ENCODE data around the gene BATF2. TPM values are rescaled to one million over a fixed set of nuclear protein-coding genes. Genes with fewer than 3 reads are reported as not detected.

Gene BATF2
- polyA plus RNA-seq, 1 donor from 2014 or later = not detected

DNA sequence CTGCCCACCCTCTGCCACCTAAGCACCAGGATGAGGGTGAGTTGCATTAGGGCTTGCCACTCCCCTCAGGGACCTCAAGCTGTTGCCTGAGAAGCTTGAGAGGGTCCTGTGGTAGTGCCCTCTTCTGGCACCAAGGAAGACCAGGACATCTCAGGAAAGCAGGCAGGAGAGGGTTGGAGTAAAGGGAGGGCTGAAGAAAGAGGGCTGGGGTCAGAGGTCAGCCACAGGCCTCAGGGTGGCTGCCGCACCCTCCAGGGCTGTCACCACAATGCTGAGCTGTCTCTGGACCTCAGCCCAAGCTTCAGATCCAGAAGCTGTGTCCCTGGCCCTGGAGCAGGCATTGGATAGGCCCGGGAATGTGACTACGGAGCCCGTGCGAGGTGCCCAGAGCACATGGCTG lies 48.3 kb upstream of the BATF2 start:
- no peaks in the 10 kb centered on the region for H3K36me3 ChIP-seq (ENCODE audit: insufficient read depth, low read length)
- no peaks in the 10 kb centered on the region for H4K20me1 ChIP-seq (ENCODE audit: insufficient read depth)
- no peak overlapping the region for H2AFZ ChIP-seq (ENCODE audit: low read depth, low read length)
- no peaks in the 10 kb centered on the region for H3F3A ChIP-seq (ENCODE audit: insufficient read depth, low read length, poor library complexity, severe bottlenecking)
- no peak overlapping the region for H3K27ac ChIP-seq (ENCODE audit: low read length)
- no peak overlapping the region for H3K4me3 ChIP-seq (ENCODE audit: low read length)
- H3K79me2 ChIP-seq (replicated peaks; ENCODE audit: insufficient read depth, low read length) = peaks cover 9% of the 10 kb centered on the region
- no peaks in the 10 kb centered on the region for H3K27me3 ChIP-seq (ENCODE audit: insufficient read depth, low read depth, low read length)
- TF ChIP-seq EZH2 (IDR thresholded peaks at IDR 0.05; ENCODE audit: borderline replicate concordance, insufficient read depth, low read length, poor library complexity, severe bottlenecking) = no peak
- TF ChIP-seq, protein P1, sequence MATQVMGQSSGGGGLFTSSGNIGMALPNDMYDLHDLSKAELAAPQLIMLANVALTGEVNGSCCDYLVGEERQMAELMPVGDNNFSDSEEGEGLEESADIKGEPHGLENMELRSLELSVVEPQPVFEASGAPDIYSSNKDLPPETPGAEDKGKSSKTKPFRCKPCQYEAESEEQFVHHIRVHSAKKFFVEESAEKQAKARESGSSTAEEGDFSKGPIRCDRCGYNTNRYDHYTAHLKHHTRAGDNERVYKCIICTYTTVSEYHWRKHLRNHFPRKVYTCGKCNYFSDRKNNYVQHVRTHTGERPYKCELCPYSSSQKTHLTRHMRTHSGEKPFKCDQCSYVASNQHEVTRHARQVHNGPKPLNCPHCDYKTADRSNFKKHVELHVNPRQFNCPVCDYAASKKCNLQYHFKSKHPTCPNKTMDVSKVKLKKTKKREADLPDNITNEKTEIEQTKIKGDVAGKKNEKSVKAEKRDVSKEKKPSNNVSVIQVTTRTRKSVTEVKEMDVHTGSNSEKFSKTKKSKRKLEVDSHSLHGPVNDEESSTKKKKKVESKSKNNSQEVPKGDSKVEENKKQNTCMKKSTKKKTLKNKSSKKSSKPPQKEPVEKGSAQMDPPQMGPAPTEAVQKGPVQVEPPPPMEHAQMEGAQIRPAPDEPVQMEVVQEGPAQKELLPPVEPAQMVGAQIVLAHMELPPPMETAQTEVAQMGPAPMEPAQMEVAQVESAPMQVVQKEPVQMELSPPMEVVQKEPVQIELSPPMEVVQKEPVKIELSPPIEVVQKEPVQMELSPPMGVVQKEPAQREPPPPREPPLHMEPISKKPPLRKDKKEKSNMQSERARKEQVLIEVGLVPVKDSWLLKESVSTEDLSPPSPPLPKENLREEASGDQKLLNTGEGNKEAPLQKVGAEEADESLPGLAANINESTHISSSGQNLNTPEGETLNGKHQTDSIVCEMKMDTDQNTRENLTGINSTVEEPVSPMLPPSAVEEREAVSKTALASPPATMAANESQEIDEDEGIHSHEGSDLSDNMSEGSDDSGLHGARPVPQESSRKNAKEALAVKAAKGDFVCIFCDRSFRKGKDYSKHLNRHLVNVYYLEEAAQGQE (IDR thresholded peaks at IDR 0.05; ENCODE audit: borderline replicate concordance) = no peak
- TF ChIP-seq SMC3 (conservative IDR thresholded peaks at IDR 0.05; ENCODE audit: poor library complexity) = no peak
- no peak for TF ChIP-seq MXI1 (conservative IDR thresholded peaks at IDR 0.05; ENCODE audit: poor library complexity, severe bottlenecking)
- no peak for TF ChIP-seq POLR2AphosphoS5 (IDR thresholded peaks at IDR 0.05)
- TF ChIP-seq, protein P2, sequence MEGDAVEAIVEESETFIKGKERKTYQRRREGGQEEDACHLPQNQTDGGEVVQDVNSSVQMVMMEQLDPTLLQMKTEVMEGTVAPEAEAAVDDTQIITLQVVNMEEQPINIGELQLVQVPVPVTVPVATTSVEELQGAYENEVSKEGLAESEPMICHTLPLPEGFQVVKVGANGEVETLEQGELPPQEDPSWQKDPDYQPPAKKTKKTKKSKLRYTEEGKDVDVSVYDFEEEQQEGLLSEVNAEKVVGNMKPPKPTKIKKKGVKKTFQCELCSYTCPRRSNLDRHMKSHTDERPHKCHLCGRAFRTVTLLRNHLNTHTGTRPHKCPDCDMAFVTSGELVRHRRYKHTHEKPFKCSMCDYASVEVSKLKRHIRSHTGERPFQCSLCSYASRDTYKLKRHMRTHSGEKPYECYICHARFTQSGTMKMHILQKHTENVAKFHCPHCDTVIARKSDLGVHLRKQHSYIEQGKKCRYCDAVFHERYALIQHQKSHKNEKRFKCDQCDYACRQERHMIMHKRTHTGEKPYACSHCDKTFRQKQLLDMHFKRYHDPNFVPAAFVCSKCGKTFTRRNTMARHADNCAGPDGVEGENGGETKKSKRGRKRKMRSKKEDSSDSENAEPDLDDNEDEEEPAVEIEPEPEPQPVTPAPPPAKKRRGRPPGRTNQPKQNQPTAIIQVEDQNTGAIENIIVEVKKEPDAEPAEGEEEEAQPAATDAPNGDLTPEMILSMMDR (IDR thresholded peaks at IDR 0.05; ENCODE audit: poor library complexity, severe bottlenecking) = no peak
- TF ChIP-seq RAD21 (conservative IDR thresholded peaks at IDR 0.05) = no peak
- TF ChIP-seq EP300 (conservative IDR thresholded peaks at IDR 0.05; ENCODE audit: poor library complexity, severe bottlenecking) = no peak
- no peak for TF ChIP-seq TAF1 (IDR thresholded peaks at IDR 0.05; ENCODE audit: low read depth)
- H3K9ac ChIP-seq (ENCODE audit: low read length) = no peak overlapping the region
- no peaks in the 10 kb centered on the region for H3K9me2 ChIP-seq (ENCODE audit: insufficient read depth, low read length)
- no peaks in the 10 kb centered on the region for H3K9me3 ChIP-seq (ENCODE audit: low read length)
- H3K4me2 ChIP-seq (ENCODE audit: low read length) = no peak overlapping the region

DNA sequence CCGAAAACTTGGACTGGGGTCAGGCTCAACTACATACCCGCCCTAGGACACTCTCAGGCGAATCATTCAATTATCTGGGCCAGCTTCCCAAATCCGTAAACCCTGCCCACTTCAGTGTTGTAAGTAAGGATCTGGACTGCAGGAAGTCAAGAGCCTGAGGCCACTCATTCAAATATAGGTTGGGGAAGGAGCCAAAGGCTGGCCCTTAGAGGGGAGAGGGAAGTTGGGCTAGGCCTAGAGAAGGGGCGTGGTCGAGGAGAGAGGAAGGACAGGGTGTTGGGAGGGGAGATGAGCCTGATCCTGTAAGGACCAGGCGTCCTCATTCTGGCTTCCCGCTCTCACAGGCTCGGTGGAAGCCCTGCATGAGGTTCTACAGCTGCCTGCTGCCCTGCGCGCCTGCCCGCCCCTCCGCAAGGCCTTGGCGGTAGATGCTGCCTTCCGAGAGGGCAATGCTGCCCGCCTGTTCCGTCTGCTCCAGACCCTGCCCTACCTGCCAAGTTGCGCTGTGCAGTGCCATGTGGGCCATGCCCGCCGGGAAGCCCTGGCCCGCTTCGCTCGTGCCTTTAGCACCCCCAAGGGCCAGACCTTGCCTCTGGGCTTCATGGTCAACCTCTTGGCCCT lies 47.2 kb upstream of the BATF2 start:
- TF ChIP-seq SMC3 (conservative IDR thresholded peaks at IDR 0.05; ENCODE audit: poor library complexity) = no peak
- TF ChIP-seq RAD21 (conservative IDR thresholded peaks at IDR 0.05) = no peak
- TF ChIP-seq, protein P1 (IDR thresholded peaks at IDR 0.05; ENCODE audit: borderline replicate concordance) = no peak
- no peak for TF ChIP-seq EZH2 (IDR thresholded peaks at IDR 0.05; ENCODE audit: borderline replicate concordance, insufficient read depth, low read length, poor library complexity, severe bottlenecking)
- no peak for TF ChIP-seq MXI1 (conservative IDR thresholded peaks at IDR 0.05; ENCODE audit: poor library complexity, severe bottlenecking)
- TF ChIP-seq POLR2AphosphoS5 (IDR thresholded peaks at IDR 0.05) = no peak
- TF ChIP-seq TAF1 (IDR thresholded peaks at IDR 0.05; ENCODE audit: low read depth) = no peak
- TF ChIP-seq, protein P2 (IDR thresholded peaks at IDR 0.05; ENCODE audit: poor library complexity, severe bottlenecking) = no peak
- TF ChIP-seq EP300 (conservative IDR thresholded peaks at IDR 0.05; ENCODE audit: poor library complexity, severe bottlenecking) = no peak
- H3K27me3 ChIP-seq (ENCODE audit: insufficient read depth, low read depth, low read length) = no peaks in the 10 kb centered on the region
- H3K4me3 ChIP-seq (ENCODE audit: low read length) = no peak overlapping the region
- H2AFZ ChIP-seq (ENCODE audit: low read depth, low read length) = no peak overlapping the region
- no peak overlapping the region for H3K9ac ChIP-seq (ENCODE audit: low read length)
- H3K36me3 ChIP-seq (ENCODE audit: insufficient read depth, low read length) = no peaks in the 10 kb centered on the region
- H3F3A ChIP-seq (ENCODE audit: insufficient read depth, low read length, poor library complexity, severe bottlenecking) = no peaks in the 10 kb centered on the region
- H3K79me2 ChIP-seq (replicated peaks; ENCODE audit: insufficient read depth, low read length) = peaks cover 9% of the 10 kb centered on the region
- no peak overlapping the region for H3K27ac ChIP-seq (ENCODE audit: low read length)
- H3K9me3 ChIP-seq (ENCODE audit: low read length) = no peaks in the 10 kb centered on the region
- H4K20me1 ChIP-seq (ENCODE audit: insufficient read depth) = no peaks in the 10 kb centered on the region
- H3K4me2 ChIP-seq (ENCODE audit: low read length) = no peak overlapping the region
- H3K9me2 ChIP-seq (ENCODE audit: insufficient read depth, low read length) = no peaks in the 10 kb centered on the region

Data from neural cell (in vitro differentiated cells).